Uterus (tissue), 4 donors: ENCODE measurements around the gene SCLT1. TPM values are rescaled to one million over a fixed set of nuclear protein-coding genes. Genes with fewer than 3 reads are reported as not detected.
"Not testable (repeated sequence)": the region's sequence is repeated elsewhere in the genome, so short reads cannot be mapped to it uniquely, and the experiment has no call there.

ENCODE experiments used
- DNase-seq, 2 donors: peaks; one replicate each; pipeline ENCODE4 v3.0.0-alpha.2; 2019 to 2020
- H3K27ac ChIP-seq, 2 donors: fragments of 200-600 bp; sonication (generic); 1 replicate in 1 of 2; 2 replicates in 1 of 2; pipeline ENCODE4 v1.5.1; 2016 to 2018
- H3K27me3 ChIP-seq, 2 donors: fragments of 200-600 bp; sonication (generic); one replicate each; pipeline ENCODE4 v1.5.1; 2018 to 2019; ENCODE audit warnings: control low read depth in 1 of 2
- H3K36me3 ChIP-seq, 2 donors: fragments of 200-600 bp; sonication (generic); one replicate each; pipeline ENCODE4 v1.5.1; 2019; ENCODE audit warnings: control low read depth in 1 of 2
- H3K4me1 ChIP-seq, 2 donors: fragments of 200-600 bp; sonication (generic); one replicate each; pipeline ENCODE4 v1.5.1; 2018 to 2019; ENCODE audit warnings: control low read depth in 1 of 2
- H3K4me3 ChIP-seq, 2 donors: fragments of 200-600 bp; sonication (generic); 1 replicate in 1 of 2; 2 replicates in 1 of 2; pipeline ENCODE4 v1.5.1; 2018 to 2019; ENCODE audit warnings: mild to moderate bottlenecking in 1 of 2
- H3K9me3 ChIP-seq, 2 donors: fragments of 200-600 bp; sonication (generic); one replicate each; pipeline ENCODE4 v1.5.1; 2019; ENCODE audit warnings: control low read depth in 1 of 2
- CTCF ChIP-seq, 4 experiments: fragments of 200-600 bp in 2 of 4; fragments of 450-650 bp in 2 of 4; sonication (generic) in 2 of 4; IDR thresholded peaks; one replicate each; pipeline ENCODE4 v1.5.1; 2016 to 2019; ENCODE audit warnings: antibody characterized with exemption in 4 of 4, mild to moderate bottlenecking in 2 of 4, moderate library complexity in 1 of 4
- POLR2A ChIP-seq, 2 donors: fragments of 450-650 bp; IDR thresholded peaks; one replicate each; pipeline ENCODE4 v1.6.1; 2016; ENCODE audit warnings: antibody characterized with exemption in 2 of 2, mild to moderate bottlenecking in 1 of 2, moderate library complexity in 1 of 2
- intact Hi-C: fragments of 100-400 bp; cut with DNase I; formaldehyde crosslinking; loops from one replicate; pipeline ENCODE4 v1.15.1; 2023; ENCODE audit warnings: low total_unique reads
- total RNA-seq, 4 donors: library from RNA; depleted of rRNA in 3 of 4; stranded (reverse); fragments of >200 nt in 3 of 4; gene quantifications; one replicate each; pipeline versions ENCODE4 v1.1.0 to v1.2.4, GENCODE V29; 2014 to 2023
- donor health status: DM: yes; HTN: yes; CAD: no.

Gene SCLT1
- total RNA-seq, 4 donors from 2014 or later: 7.2 to 47.5 (median 30.6) TPM

GRCh38 chr4:129077326-129077725 is 16.0 kb downstream of the SCLT1 start:
- no peaks in the 10 kb centered on the region for H3K4me1 ChIP-seq
- no peak for TF ChIP-seq CTCF (IDR thresholded peaks at IDR 0.05)
- no peak overlapping the region for H3K27ac ChIP-seq
- H3K4me3 ChIP-seq: no peak overlapping the region
- no peaks in the 10 kb centered on the region for H3K36me3 ChIP-seq
- no peak for DNase-seq
- peaks cover 0 to 7% of the 10 kb centered on the region in 2 donors for H3K9me3 ChIP-seq
- no peaks in the 10 kb centered on the region for H3K27me3 ChIP-seq
- intact Hi-C loops: no loop called here

- H3K27ac ChIP-seq, DNase-seq, H3K36me3 ChIP-seq, H3K4me1 ChIP-seq, H3K9me3 ChIP-seq, intact Hi-C loops, H3K27me3 ChIP-seq, H3K4me3 ChIP-seq: not testable (repeated sequence)
These were observed 23.8 kb downstream of the SCLT1 start for GRCh38 chr4:129069537-129069936.

DNA sequence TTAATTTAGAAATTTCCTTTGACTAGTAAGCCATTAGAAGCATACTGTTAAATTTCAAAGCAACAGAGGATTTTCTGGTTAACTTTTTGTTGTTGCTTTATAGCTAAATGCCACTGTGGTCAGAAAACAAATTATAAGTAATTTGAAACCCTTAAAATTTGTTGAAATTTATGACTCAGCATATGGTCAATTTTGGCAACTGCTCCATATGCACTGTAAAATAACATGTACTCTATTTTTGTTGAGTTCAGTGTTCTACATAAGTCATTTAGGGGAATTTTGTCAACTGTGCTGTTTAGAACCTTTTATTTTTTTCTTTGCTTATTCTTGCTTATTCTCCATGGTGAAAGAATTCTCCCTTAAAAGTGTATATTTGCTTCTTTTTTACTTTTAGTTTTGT is 28.6 kb downstream of the SCLT1 start:
- no peaks in the 10 kb centered on the region for H3K27me3 ChIP-seq
- TF ChIP-seq POLR2A (IDR thresholded peaks at IDR 0.05) (no peak), CTCF (IDR thresholded peaks at IDR 0.05) (no peak)
- H3K27ac ChIP-seq: no peak overlapping the region
- no peaks in the 10 kb centered on the region for H3K36me3 ChIP-seq
- no peaks in the 10 kb centered on the region for H3K4me1 ChIP-seq
- peaks cover 0 to 37% of the 10 kb centered on the region in 2 donors for H3K9me3 ChIP-seq
- no peak overlapping the region for H3K4me3 ChIP-seq
- no peak for DNase-seq
- intact Hi-C loops: no loop called here

DNA sequence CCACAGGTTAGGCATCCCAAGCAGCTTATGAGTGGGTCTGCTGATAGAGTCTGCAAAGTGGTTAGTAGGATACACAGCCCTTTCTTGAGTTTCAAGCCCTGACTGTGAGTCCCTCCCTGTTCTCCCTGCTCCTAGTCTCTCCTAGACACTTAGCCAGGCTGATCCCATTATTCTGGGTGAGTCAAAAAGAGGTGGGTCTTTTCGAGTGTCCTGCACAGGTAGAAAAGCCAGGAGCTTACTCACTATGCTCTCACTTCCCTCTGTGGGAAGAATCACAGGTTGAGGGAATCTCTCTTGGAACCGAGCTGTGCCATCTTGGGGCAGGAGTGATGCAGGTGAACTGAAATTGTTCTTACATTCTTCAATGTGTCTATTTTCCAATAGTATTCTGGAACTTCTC is 29.7 kb downstream of the SCLT1 start:
- no peak for DNase-seq
- Histone ChIP-seq H3K36me3 (no peaks in the 10 kb centered on the region), H3K4me1 (no peaks in the 10 kb centered on the region), H3K4me3 (no peak overlapping the region), H3K9me3 (peaks cover 0 to 47% of the 10 kb centered on the region in 2 donors), H3K27ac (no peak overlapping the region), H3K27me3 (no peaks in the 10 kb centered on the region)
- TF ChIP-seq POLR2A (IDR thresholded peaks at IDR 0.05): no peak
- no peak for TF ChIP-seq CTCF (IDR thresholded peaks at IDR 0.05)
- intact Hi-C loops: no loop called here

- DNase-seq: no peak
- Histone ChIP-seq H3K27me3 (no peaks in the 10 kb centered on the region), H3K9me3 (peaks cover 0 to 54% of the 10 kb centered on the region in 2 donors), H3K36me3 (no peaks in the 10 kb centered on the region), H3K4me3 (no peak overlapping the region), H3K27ac (no peak overlapping the region), H3K4me1 (no peaks in the 10 kb centered on the region)
- intact Hi-C loops: no loop called here
- TF ChIP-seq POLR2A (IDR thresholded peaks at IDR 0.05) (no peak), CTCF (IDR thresholded peaks at IDR 0.05) (no peak)
These were observed 30.8 kb downstream of the SCLT1 start for GRCh38 chr4:129062580-129062979.

GRCh38 chr4:129059028-129059427 is 34.3 kb downstream of the SCLT1 start:
- H3K9me3 ChIP-seq: peaks cover 0 to 80% of the 10 kb centered on the region in 2 donors
- intact Hi-C loops: no loop called here

More at GRCh38 chr4:129059028-129059427, 34.3 kb downstream of the SCLT1 start:
- no peak overlapping the region for H3K27ac ChIP-seq
- H3K27me3 ChIP-seq: no peaks in the 10 kb centered on the region
- DNase-seq: no peak
- TF ChIP-seq CTCF (IDR thresholded peaks at IDR 0.05) (no peak), POLR2A (IDR thresholded peaks at IDR 0.05) (no peak)
- H3K4me3 ChIP-seq: no peak overlapping the region
- no peaks in the 10 kb centered on the region for H3K4me1 ChIP-seq
- no peaks in the 10 kb centered on the region for H3K36me3 ChIP-seq
